MG63 (cell line): ENCODE data around the gene TMEM44. TPM values are rescaled to one million over a fixed set of nuclear protein-coding genes. Genes with fewer than 3 reads are reported as not detected.
"Not testable (repeated sequence)": the region's sequence is repeated elsewhere in the genome, so short reads cannot be mapped to it uniquely, and the experiment has no call there.

Experiments
- DNase-seq: peaks from one replicate; pipeline ENCODE4 v3.0.0-alpha.2; 2020
- H3K27me3 ChIP-seq: fragments of 250-450 bp; sonication (Bioruptor Pico); 2 replicates; pipeline ENCODE4 v1.5.1; 2020; ENCODE audit warnings: mild to moderate bottlenecking, moderate library complexity
- H3K36me3 ChIP-seq: fragments of 250-450 bp; sonication (Bioruptor Pico); 2 replicates; pipeline ENCODE4 v1.5.1; 2020; ENCODE audit warnings: mild to moderate bottlenecking, moderate library complexity
- H3K4me3 ChIP-seq: fragments of 250-450 bp; sonication (Bioruptor Pico); 2 replicates; pipeline ENCODE4 v1.5.1; 2020; ENCODE audit warnings: mild to moderate bottlenecking, moderate library complexity
- H3K9me3 ChIP-seq: fragments of 250-450 bp; sonication (Bioruptor Pico); 2 replicates; pipeline ENCODE4 v1.5.1; 2020; ENCODE audit warnings: mild to moderate bottlenecking, moderate library complexity
- total RNA-seq: library from RNA; depleted of rRNA; stranded (reverse); fragments of >200 nt; shearing (Covaris generic); gene quantifications from 2 replicates; pipeline ENCODE4 v1.2.3, GENCODE V29; 2014; ENCODE audit warnings: low replicate concordance

TMEM44 gene
- total RNA-seq, 1 experiment from 2014 or later = 40.9 TPM

GRCh38 chr3:194622621-194623340 lies 10.4 kb downstream of the TMEM44 start:
- peaks cover 68% of the 10 kb centered on the region for H3K36me3 ChIP-seq

GRCh38 chr3:194621947-194622346 lies 11.3 kb downstream of the TMEM44 start:
- no peaks in the 10 kb centered on the region for H3K27me3 ChIP-seq
- no peak for DNase-seq
- no peak overlapping the region for H3K4me3 ChIP-seq
- no peaks in the 10 kb centered on the region for H3K9me3 ChIP-seq
- peaks cover 64% of the 10 kb centered on the region for H3K36me3 ChIP-seq

More at GRCh38 chr3:194622621-194623340, 10.4 kb downstream of the TMEM44 start:
- Histone ChIP-seq H3K4me3 (no peak overlapping the region), H3K9me3 (no peaks in the 10 kb centered on the region), H3K27me3 (no peaks in the 10 kb centered on the region)
- no peak for DNase-seq

GRCh38 chr3:194620196-194620595 lies 13.0 kb downstream of the TMEM44 start:
- no peaks in the 10 kb centered on the region for H3K9me3 ChIP-seq
- no peaks in the 10 kb centered on the region for H3K27me3 ChIP-seq
- H3K36me3 ChIP-seq = peaks cover 58% of the 10 kb centered on the region
- no peak for DNase-seq
- no peak overlapping the region for H3K4me3 ChIP-seq

GRCh38 chr3:194619741-194620140 lies 13.5 kb downstream of the TMEM44 start:
- DNase-seq = no peak
- H3K27me3 ChIP-seq = no peaks in the 10 kb centered on the region
- no peak overlapping the region for H3K4me3 ChIP-seq
- peaks cover 62% of the 10 kb centered on the region for H3K36me3 ChIP-seq
- no peaks in the 10 kb centered on the region for H3K9me3 ChIP-seq

- DNase-seq = no peak
- no peaks in the 10 kb centered on the region for H3K9me3 ChIP-seq
- H3K27me3 ChIP-seq = no peaks in the 10 kb centered on the region
- H3K36me3 ChIP-seq = peaks cover 67% of the 10 kb centered on the region
- H3K4me3 ChIP-seq = no peak overlapping the region
These were observed 14.2 kb downstream of the TMEM44 start for GRCh38 chr3:194618858-194619608.

GRCh38 chr3:194617827-194618226 lies 15.4 kb downstream of the TMEM44 start:
- Histone ChIP-seq H3K4me3 (no peak overlapping the region), H3K9me3 (no peaks in the 10 kb centered on the region), H3K27me3 (no peaks in the 10 kb centered on the region), H3K36me3 (peaks cover 63% of the 10 kb centered on the region)
- DNase-seq = peak; percentile 35

- no peaks in the 10 kb centered on the region for H3K9me3 ChIP-seq
- DNase-seq = no peak
- H3K27me3 ChIP-seq = no peaks in the 10 kb centered on the region
- H3K4me3 ChIP-seq = no peak overlapping the region
- H3K36me3 ChIP-seq = peaks cover 61% of the 10 kb centered on the region
These were observed 16.0 kb downstream of the TMEM44 start for GRCh38 chr3:194617143-194617671.

GRCh38 chr3:194615226-194615625 lies 18.0 kb downstream of the TMEM44 start:
- Histone ChIP-seq H3K4me3 (no peak overlapping the region), H3K27me3 (no peaks in the 10 kb centered on the region), H3K9me3 (no peaks in the 10 kb centered on the region), H3K36me3 (peaks cover 56% of the 10 kb centered on the region)
- no peak for DNase-seq

GRCh38 chr3:194612221-194612620 lies 21.0 kb downstream of the TMEM44 start:
- peaks cover 36% of the 10 kb centered on the region for H3K36me3 ChIP-seq
- H3K4me3 ChIP-seq = no peak overlapping the region
- DNase-seq = no peak
- no peaks in the 10 kb centered on the region for H3K27me3 ChIP-seq
- H3K9me3 ChIP-seq = no peaks in the 10 kb centered on the region

- peaks cover 30% of the 10 kb centered on the region for H3K36me3 ChIP-seq
- H3K9me3 ChIP-seq = no peaks in the 10 kb centered on the region
- no peak for DNase-seq
- H3K4me3 ChIP-seq = no peak overlapping the region
- no peaks in the 10 kb centered on the region for H3K27me3 ChIP-seq
These were observed 22.5 kb downstream of the TMEM44 start for GRCh38 chr3:194610689-194611088.

GRCh38 chr3:194609601-194610000 lies 23.6 kb downstream of the TMEM44 start:
- no peaks in the 10 kb centered on the region for H3K9me3 ChIP-seq
- H3K36me3 ChIP-seq = peaks cover 29% of the 10 kb centered on the region
- no peak overlapping the region for H3K4me3 ChIP-seq
- H3K27me3 ChIP-seq = no peaks in the 10 kb centered on the region
- no peak for DNase-seq

GRCh38 chr3:194608981-194609380 lies 24.2 kb downstream of the TMEM44 start:
- no peaks in the 10 kb centered on the region for H3K9me3 ChIP-seq
- peaks cover 29% of the 10 kb centered on the region for H3K36me3 ChIP-seq
- no peak overlapping the region for H3K4me3 ChIP-seq
- DNase-seq = no peak
- H3K27me3 ChIP-seq = no peaks in the 10 kb centered on the region

- no peaks in the 10 kb centered on the region for H3K27me3 ChIP-seq
- no peaks in the 10 kb centered on the region for H3K9me3 ChIP-seq
- no peak for DNase-seq
- H3K4me3 ChIP-seq = no peak overlapping the region
- peaks cover 32% of the 10 kb centered on the region for H3K36me3 ChIP-seq
These were observed 25.4 kb downstream of the TMEM44 start for GRCh38 chr3:194607592-194608389.

GRCh38 chr3:194606941-194607340 lies 26.3 kb downstream of the TMEM44 start:
- H3K27me3 ChIP-seq = no peaks in the 10 kb centered on the region
- H3K9me3 ChIP-seq = no peaks in the 10 kb centered on the region
- DNase-seq = no peak
- H3K4me3 ChIP-seq = no peak overlapping the region
- H3K36me3 ChIP-seq = peaks cover 36% of the 10 kb centered on the region

GRCh38 chr3:194606163-194606562 lies 27.1 kb downstream of the TMEM44 start:
- H3K9me3 ChIP-seq = no peaks in the 10 kb centered on the region
- peaks cover 43% of the 10 kb centered on the region for H3K36me3 ChIP-seq
- H3K4me3 ChIP-seq = no peak overlapping the region
- no peaks in the 10 kb centered on the region for H3K27me3 ChIP-seq
- no peak for DNase-seq

GRCh38 chr3:194605314-194605713 lies 27.9 kb downstream of the TMEM44 start:
- H3K36me3 ChIP-seq = peaks cover 40% of the 10 kb centered on the region
- H3K4me3 ChIP-seq, H3K27me3 ChIP-seq, H3K9me3 ChIP-seq, DNase-seq: not testable (repeated sequence)

- peaks cover 40% of the 10 kb centered on the region for H3K36me3 ChIP-seq
- no peaks in the 10 kb centered on the region for H3K27me3 ChIP-seq
- H3K9me3 ChIP-seq = no peaks in the 10 kb centered on the region
- no peak overlapping the region for H3K4me3 ChIP-seq
- DNase-seq = no peak
These were observed 28.4 kb downstream of the TMEM44 start for GRCh38 chr3:194604837-194605236.
